GM12892 (cell line): Measurements from ENCODE around the gene NCAM1.

Experiments used
- DNase-seq: peaks from one replicate; pipeline ENCODE4 v3.0.0; 2011; ENCODE audit not compliant: insufficient read length
- FAIRE-seq: peaks from 2 replicates; lab custom pipeline; 2011; peaks lifted over from hg19 to GRCh38; lab: Jason Lieb, UNC
- POLR2A ChIP-seq: IDR thresholded peaks from 2 replicates; pipeline ENCODE4 v1.6.1; 2011; ENCODE audit warnings: low read depth, low read length, control low read depth
- POLR2AphosphoS5 ChIP-seq: IDR thresholded peaks from 2 replicates; pipeline ENCODE4 v1.6.1; 2011; ENCODE audit warnings: low read depth, low read length, control low read depth
- TAF1 ChIP-seq: IDR thresholded peaks from 2 replicates; pipeline ENCODE4 v1.6.1; 2011; ENCODE audit warnings: low read depth, mild to moderate bottlenecking, control low read depth, low read length, borderline replicate concordance

Gene NCAM1

DNA sequence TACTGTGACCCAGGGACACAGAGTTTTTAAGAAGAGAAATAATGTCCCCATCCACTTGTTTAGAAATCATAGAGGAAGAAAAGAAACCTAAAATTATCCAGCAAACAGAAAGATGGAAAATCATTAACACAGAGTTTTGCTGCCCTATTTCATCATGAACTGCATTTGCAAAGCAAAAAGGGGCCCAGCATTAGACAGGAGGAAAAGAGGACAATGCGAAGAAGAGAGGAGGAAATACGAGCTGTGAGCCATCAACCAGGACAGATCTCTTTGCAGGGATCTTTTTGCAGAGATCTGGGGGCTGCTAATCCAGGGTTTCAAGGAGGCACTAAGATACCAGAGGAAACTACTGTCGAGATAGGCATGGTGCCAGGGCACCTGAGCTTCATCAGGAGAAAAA is 14.4 kb upstream of the NCAM1 start:
- FAIRE-seq (no peak), DNase-seq (no peak)
- no peak for TF ChIP-seq POLR2A
- TF ChIP-seq TAF1, result no peak
- TF ChIP-seq POLR2AphosphoS5, result no peak

DNA sequence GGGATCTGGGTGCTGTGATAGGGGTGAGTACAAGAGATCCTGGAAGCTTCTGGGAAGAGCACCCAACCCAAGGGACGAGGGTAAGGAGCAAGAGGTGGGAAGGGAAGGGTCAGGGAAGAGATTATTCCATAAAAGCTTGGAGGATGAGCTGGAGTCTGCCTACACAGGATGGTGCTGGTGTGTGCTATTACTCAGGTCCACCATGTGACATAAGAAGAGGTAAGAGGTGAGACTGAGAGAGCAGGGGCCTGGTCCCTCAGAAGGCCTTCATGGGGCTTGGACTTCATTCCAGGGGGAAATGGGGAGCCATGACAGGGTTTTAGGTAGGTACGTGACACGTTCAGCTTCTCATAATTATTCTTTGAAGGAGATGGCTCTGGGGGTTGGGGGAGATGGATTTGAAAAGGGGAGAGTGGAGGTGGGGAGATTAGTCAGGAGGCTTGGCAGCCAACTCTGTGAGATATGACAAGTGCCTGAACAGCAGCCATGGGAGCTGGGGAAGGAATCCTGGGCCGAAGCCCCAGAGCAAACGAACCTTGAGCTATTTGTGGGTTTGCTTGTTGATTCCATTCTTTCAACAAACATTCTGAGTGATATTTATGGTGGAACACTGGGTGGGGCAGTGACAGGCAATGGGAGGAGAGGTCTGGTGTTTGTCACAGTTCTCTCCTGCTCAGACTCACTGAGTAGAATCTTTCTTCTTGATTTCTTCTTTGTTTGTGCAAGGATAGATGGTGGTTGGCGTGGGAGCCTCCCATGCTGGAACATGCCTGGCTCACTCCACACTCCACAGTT is 11.2 kb upstream of the NCAM1 start:
- DNase-seq (no peak), FAIRE-seq (no peak)
- no peak for TF ChIP-seq TAF1
- TF ChIP-seq POLR2AphosphoS5, result no peak
- TF ChIP-seq POLR2A, result no peak

DNA sequence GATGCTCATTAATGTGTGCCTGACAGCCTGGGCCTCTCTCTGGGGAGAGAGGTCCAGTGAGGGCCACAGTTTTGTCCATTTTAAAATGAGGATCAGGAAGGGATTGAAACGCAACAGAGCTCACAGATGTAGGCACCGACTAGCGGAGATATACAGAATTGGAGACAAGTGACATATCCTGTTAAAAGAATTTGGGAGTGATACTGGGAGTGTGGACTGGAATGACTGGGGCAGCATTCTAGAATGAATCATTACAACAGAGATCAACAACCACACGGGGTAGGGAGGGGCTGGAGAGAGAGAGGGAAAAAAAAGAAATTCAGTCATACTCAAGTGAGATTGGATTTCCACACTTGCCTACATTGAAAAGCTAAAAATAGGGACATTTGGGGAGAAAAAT is 2.5 kb upstream of the NCAM1 start:
- no peak for TF ChIP-seq POLR2A
- no peak for TF ChIP-seq TAF1
- TF ChIP-seq POLR2AphosphoS5, result no peak
- FAIRE-seq, result no peak
- no peak for DNase-seq

DNA sequence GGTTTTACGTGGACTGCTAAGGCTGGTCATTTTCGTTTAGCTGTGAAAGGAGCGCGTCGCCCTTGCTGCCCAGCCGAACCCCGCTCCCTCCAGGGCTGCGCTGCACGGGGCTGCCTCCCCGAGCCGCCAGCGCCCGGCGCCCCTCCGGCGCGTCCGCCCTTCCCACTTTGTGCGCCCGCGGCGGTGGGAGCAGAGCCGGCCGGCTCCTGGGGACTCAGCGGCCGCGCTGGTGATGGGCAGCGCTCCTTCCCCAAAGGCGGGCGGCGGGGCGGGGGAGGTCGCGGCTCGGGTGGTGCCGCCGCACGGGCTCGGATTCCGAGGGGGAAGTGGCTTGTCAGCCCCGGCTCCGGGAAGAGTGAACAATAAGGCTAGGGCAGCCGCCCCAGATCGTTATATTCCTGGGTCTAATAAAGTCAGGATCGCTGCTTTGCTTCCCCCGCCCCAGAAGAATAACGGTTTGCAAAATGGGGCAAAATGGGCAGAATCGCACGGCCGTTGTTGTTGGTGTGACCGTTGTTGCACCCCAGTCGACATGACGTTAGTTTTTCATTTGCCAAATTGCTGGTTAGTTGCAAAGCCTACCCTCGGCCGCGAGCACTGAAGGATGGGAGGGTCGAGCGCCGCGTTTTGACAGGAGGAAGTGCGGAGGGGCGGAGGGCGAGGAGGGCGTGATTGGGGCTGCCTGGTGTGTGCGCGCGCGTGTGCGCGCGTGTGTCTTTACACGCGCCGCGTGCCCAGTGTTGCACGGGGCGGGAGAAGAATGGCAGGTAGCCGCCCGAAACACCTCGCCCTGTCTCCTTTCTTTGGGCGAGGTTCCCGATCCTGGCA is 745 bp downstream of the NCAM1 start:
- TF ChIP-seq POLR2AphosphoS5, result no peak
- FAIRE-seq (no peak), DNase-seq (no peak)

DNA sequence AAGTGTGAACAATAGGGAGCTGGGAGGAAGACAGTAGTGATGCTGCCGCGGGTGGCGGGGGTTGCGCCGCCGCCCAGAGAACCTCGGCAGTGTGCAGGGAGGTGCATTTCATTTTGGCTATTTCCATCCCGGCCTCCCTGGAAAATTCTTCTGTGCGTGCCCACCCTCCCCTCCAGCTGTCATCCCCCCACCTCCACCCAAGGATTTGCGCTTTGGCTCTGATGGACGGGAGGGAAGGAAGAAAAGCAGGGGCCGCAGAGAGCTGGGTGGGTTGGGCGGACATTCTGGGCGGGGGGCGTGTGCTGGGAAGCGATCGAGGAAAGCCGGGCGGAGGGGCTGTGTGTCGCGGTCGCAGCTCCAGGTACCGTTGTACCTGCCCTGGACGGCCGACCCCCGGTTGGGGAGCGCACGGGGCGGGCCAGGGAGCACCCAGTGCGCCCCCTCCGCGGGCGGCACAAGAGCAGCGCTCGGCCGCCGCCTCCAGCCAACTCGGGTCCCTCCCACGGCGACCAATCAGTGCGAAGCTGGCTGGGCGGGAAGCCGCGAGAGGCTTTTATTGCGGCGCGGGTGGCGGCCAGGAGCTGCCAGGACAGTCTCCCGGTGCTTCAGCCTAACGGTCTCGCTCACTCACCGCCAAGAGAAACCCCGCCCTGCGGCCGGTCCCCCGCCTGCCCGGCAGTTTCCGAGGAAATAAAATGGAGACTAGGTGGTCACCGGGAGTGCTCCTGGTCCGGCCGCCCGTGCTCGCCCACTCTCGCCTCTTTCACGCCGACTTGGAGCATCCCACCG is 1.6 kb downstream of the NCAM1 start:
- FAIRE-seq (no peak), DNase-seq (no peak)
- TF ChIP-seq POLR2A (no peak), POLR2AphosphoS5 (no peak), TAF1 (no peak)

DNA sequence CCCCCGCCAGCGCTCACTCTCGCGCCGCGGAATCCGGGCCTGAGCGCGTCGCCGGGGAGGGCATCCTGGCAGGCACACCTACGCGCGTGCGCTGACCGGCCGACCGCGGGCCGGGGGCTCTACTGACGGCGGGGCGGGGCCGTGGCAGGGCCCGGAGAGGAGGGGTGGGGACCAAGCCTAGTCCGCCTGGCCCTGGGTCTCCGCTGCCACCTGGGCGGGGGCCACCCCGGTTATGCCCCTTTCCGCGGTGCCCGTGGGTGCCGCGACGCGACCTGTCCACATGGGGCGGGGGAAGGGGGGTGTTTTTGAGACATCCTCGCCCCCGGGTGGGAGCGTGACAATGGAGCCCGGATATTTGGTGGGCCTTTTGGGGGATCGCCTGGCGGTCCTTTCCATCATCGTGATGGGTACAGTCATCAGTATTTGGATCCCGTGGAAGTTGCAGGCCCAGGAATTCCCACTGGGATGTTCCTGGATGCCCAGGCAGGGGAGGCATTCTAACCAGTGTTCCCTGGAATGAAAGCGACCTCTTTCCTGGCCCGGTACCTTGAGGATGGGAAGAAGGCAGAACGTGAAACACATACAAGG is 2.2 kb downstream of the NCAM1 start:
- TF ChIP-seq TAF1 (no peak), POLR2AphosphoS5 (no peak)
- DNase-seq, result no peak
- FAIRE-seq, result no peak

DNA sequence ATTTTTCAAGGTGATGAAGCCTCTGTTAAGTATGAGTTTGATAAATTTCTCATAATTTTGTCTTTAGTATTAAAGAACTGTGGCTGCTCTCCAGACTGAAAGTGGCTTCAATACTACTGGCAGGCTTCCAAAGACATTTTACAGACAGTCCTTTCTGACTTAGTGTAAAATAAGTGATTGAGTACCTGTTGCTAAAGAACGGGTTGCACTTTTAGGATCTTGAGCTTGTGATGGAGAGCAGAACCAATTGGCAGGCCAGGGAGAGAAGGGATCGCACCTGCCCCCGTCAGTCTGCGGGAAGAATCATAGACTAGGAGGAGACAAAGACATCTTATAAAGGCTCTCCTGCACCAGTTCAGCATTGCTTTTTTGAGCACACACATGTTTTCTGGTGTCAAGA is 4.4 kb downstream of the NCAM1 start:
- DNase-seq, result no peak
- no peak for FAIRE-seq
- TF ChIP-seq POLR2A, result no peak
- no peak for TF ChIP-seq POLR2AphosphoS5
- TF ChIP-seq TAF1, result no peak

DNA sequence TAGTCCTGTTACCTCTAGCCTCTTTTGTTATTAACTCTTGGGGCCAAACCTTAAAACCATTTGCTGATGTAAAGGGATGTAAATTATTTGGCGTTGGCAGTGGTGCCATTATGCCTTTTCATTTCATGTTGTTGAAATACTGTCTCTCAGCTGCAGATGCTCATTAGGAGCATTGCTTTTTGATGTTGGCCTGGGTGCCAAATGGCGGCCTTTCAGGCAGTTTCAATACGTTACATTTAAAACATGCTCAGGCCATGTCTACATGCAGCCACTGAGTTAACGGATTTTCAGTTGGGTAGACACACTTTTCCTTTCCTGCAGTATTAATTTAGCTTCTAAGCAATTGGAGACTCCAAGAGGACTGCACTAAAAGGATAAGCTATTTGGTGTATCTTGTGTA is 5.3 kb downstream of the NCAM1 start:
- TF ChIP-seq POLR2A (no peak), TAF1 (no peak), POLR2AphosphoS5 (no peak)
- no peak for DNase-seq
- no peak for FAIRE-seq

DNA sequence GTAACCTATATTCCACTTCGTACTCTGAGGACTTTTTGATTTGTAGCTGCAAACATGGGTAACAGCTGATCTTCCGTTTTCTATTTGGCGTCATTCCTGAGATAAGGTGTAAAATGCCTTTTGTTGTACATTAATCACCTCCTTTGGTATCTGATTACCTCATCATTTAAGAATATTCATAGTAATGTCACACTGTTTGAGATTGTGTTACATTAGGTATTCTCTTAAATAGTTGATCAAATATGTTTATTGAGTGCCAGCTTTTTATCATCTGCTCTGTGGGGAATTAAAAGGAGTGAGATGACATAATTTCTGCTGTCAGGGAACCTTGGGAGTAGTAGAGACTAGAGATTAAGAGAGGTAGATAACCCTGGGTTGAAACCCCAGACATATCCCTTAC is 5.9 kb downstream of the NCAM1 start:
- FAIRE-seq, result no peak
- no peak for DNase-seq
- TF ChIP-seq POLR2AphosphoS5, result no peak
- no peak for TF ChIP-seq TAF1
- TF ChIP-seq POLR2A, result no peak

DNA sequence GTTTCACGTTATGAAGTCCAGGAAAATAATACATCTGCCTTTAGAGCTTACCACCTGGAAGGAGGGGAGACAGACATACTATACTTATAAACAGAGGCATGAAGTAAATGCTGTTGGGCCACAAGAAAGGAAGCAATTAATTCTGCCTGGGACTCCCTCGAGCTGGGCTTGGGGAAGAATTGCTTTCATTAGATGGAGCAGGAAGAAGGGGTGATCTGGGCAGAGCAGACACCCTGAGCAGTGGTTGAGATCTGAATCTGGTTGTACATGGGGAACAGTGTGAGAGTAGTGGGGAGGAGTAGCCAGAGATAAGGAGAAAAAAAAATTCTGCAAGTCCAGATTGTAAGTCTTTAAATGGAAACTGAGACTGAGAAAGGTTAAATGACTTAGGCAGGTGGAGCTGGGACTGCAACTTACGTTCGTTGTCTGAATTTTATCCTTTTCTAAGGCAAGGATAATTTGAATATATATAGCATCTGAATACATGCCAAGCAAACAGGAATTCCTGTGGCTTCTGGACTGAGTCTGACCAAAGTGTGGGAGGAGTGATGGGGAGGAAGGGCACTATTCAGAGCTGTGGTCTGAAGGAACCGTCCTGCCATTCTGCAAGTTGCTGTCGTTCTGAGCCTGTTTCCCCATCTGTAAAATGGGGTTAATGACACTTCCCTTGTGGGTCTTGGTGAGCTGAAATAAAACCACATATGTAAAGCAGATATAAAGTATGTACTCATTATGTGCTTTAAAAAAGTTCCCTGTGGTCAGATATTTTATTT is 7.9 kb downstream of the NCAM1 start:
- FAIRE-seq (peak; percentile 30), DNase-seq (no peak)
- TF ChIP-seq TAF1 (no peak), POLR2A (no peak), POLR2AphosphoS5 (no peak)

DNA sequence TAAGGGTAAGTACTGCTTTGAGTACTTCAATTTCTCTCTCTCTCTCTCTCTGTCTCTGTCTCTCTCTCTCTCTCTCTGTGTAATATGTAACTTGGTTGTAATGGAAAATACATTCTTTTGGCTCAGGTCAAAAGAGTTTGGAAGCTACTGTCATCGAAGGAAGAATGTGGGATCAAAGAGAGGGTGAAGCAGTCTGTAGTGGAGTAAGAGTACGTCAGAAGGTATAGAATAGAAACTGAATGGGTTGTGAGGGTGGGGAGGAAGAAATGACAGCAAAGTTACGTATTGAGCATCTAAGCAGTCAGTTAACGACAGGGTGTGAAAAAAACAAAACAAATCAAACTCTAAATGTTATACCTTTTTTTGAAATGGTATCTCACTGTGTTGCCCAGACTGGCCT is 10.0 kb downstream of the NCAM1 start:
- no peak for FAIRE-seq
- TF ChIP-seq POLR2A (no peak), TAF1 (no peak), POLR2AphosphoS5 (no peak)
- no peak for DNase-seq
